SW480 (cell line): Measurements from ENCODE around the gene CRLF1.

Source experiments
- DNase-seq: peaks from one replicate; pipeline ENCODE4 v3.0.0-alpha.2; 2016; ENCODE audit warnings: low spot score

The CRLF1 gene

DNA sequence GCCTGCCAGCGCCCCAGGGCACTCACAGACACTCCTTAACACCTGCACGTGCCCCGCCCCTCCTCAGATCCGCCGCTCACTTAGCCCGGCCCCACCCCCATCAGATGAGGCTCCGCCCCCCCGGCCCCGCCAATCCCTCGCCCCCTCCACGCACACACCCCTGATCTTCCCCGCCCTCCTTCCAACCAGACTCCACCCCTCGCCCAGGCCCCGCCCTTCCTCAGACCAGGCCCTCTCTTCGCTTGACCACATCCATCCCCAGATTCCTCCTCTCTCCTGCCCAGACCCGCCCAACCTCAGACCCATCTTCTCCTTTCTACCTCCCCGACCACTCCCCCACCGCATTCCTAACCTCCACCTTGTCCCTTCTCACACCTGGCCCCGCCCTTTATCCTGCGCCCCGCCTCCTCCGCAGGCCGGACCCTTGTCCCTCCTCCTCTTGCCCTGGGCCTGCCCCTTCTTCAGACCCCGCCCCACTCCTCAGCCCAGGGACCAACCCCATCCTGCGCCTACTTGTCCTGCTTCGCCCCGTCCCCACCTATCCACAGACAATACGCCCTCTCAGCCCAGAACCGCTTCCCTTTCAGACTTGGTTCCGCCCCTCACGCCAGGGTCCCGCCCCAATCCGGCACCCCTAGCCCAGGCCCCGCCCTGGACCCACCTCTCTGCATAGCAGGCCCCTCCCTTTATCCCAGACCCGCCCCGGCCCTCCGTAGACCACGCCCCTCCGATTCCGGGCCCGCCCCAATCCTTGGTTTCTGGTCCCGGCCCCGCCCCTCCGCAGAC is 29.8 kb upstream of the CRLF1 start:
- DNase-seq: peak; percentile 94

DNA sequence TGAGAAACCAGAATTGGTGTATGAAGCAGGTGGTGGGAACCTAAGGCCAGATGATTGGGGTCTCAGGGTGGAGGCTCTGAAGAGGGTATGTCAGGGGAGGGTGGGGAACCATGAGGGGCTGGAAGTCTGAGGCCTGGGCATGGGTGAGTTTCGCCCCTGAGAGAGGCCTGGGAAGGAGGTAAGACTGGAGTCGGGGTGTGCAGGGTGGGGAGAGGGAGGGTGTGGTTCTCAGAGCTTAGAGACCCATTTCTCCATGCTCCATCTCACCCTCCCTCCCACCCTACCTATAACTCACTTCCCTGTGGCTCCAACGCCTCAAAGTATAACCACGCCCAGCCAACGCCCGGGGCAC is 29.2 kb upstream of the CRLF1 start:
- DNase-seq: no peak

DNA sequence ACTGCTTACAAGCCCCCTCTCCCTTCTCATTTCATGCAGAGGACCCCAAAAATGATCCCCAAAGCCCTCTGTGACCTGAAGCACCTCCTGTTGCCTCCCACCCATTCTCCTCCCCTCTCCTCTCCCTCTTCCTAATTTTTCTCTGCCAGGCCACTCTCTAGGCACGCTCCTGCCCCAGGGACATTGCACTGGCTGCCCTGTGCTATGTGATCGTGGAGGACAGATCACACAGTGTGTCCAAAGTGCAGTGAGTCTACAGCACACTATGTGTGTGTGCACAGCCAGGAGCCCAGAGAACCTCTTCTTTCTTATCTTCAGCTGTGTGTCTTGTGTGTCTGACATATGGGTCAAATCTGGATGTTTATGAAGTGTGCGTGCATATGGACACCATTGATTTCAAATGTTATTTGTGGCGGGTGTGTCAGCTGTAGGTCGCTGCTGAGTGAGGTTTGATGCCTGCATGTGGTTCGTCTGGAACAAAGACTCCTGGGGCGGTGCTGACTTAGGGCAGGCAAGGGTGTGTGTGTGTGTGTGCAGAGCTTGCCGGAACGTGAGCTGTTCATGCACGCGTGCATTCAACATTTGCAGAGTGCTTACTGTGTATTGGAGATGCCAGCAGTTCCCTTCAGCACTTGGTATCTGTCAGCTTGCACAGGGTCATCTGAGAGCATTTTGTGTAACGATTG is 28.2 kb upstream of the CRLF1 start:
- DNase-seq: peak; percentile 61

DNA sequence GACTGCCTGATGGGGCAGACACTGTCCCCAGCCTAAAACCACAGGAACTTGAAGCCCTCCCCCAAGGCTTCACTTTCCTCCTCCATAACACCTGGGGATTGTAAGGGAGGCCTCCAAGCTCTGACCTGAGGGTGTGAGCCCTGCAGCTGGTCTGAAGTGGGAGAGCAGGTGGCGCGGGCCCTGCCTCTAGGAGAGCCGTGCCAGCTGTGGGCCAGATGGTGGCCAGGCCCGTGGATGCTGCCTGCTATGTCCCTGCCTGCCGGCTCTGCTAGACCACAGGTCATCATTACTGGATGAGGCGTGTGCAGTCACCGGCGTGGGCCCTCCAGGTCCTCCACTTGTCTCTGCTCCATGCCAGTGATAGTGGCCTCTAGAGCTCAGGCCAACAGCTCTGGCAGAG is 26.7 kb upstream of the CRLF1 start:
- peak; percentile 21 for DNase-seq

DNA sequence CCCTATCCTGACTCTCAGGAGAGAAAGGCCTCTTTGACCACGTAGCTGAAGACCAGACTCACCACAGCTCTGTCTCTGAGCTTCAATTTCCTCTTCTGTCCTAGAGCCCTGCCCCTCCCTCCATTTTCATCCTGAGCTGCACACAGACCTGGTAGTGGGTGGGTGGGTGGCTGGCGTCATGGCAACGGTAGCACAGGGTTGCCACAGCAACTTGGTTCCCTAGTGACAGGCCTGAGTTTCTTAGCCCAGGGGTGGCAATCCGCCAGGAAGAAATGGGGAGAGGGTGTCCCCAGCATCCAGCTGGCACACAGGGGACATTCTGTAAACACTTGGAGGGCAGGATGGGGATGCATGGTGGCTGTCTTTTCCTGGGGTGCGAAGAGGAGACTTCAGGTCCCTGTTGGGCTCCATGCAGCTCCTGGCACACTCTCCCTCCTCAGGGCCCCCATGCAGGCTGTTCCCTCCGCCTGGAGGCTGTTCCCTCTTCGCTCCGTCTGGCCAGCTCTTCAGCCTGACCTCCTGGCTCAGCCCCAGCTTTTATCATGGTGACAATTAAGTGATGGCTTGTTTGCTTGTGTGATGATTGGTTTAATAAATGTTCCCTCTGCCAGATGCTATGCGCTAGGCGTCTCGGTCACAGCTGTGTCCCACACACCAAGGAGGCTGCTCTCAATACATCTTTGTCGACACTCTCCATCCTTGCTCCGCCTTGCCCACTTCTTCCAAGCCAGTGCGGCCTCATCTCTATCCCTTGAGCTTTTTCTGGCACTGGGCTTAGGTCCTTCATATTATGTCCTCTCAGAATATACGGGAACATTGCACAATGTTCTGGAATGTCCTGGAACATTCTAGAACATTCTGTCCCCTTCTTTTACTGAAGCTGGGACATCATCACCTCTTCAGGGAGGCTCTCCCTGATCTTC is 22.8 kb upstream of the CRLF1 start:
- DNase-seq: no peak

DNA sequence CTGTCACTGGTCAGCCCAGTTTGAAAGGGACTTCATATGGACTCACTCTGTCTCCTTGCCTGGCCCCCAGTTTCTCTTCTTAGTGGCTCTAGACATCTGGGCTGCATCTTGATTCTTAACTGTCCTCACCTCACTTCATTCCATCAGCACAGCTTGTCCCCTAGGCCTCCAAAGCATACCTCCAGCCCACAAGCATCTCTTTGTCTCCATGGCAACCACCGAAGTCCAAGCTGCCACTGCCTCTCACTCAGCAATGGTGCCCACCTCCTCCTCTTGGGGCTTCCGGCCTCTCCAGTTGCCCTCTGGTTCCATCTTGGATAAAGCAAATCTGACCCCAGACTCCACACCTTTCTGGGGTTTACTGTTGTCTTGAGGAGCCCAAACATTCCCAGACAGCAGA is 20.3 kb upstream of the CRLF1 start:
- DNase-seq: no peak

DNA sequence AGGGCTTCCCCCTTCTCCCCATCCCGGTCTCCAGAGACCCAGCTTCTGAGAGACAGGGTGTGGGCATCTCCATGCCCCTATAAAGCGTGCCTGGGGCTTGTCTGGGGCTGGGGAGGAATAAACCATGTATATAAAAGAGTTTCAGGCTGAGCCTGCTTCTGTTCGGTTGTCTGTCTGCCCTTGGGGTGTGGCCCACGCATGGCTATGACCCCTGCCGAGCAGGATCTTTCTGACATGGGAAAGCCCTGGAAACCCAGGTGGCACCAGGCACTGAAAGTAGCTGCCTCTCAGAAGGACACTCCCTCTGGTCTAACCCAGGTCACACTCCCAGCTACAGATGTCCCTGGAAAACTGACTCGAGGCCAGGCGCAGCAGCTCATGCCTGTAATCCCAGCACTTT is 14.3 kb upstream of the CRLF1 start:
- no peak for DNase-seq

DNA sequence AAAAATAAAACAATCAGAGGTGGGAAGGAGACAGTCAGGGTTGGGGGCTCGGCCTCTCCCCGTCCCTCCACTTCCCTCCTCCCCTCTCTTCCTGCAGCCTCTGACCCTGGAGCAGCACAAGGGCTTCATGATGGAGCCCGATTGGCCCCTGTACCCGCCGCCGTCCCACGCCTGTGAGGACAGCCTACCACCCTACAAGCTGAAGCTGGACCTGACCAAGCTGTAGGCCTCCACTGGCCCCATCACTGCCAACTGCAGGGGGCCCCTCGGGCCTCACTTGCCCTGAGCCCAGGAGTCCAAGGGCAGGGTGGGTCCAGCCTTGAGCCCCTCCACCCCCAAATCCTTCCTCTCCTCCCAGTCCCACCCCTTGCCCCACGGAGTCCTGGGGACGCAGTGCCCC is 13.7 kb upstream of the CRLF1 start:
- DNase-seq: no peak

DNA sequence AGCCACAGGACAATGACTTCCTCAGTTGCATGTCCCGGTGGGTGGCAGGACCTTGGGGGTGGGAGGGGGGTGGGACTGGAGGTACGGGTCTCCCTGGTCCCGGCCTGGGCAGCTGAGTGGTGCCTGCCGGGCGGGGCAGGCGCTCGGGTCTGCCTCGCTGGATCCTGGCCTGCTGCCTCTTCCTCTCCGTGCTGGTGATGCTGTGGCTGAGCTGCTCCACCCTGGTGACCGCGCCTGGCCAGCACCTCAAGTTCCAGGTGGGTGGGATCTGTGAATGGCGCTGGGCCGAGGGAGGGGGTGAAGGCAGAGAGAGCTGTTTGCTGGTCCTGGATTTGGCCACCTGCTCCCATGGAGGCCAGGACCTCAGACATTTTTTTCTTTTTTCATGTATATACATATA is 11.6 kb upstream of the CRLF1 start:
- no peak for DNase-seq

DNA sequence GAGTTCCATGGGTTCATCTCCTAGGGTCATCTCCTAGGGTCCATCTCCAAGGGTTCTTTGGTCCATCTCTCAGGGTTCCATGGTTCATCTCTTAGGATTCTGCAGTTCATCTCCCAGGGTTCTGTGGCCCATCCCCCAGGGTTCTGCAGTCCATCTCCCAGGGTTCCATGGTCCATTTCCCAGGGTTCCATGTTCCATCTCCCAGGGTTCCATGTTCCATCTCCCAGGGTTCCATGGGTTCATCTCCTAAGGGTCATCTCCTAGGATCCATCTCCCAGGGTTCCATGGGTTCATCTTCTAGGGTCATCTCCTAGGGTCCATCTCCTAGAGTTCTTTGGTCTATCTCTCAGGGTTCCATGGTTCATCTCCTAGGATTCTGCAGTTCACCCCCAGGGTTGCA is 11.0 kb upstream of the CRLF1 start:
- no peak for DNase-seq

DNA sequence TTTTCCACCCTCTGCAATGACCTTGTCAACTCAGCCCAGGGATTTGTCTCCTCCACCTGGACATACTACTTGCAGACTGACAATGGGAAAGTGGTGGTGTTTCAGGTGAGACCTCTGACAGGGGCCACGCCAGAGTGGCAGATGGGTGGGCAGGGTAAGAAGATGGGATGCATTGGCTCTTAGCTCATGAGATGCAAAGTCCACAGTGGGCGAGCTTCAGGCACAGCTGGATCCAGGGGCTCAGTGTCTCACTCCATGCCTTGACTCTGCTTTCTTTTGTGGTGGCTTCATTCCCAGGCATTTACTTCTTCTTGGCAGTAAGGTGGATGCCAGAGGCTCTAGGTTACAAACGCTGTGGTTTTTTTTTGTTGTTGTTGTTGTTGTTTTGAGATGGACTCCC is 9.4 kb upstream of the CRLF1 start:
- no peak for DNase-seq

DNA sequence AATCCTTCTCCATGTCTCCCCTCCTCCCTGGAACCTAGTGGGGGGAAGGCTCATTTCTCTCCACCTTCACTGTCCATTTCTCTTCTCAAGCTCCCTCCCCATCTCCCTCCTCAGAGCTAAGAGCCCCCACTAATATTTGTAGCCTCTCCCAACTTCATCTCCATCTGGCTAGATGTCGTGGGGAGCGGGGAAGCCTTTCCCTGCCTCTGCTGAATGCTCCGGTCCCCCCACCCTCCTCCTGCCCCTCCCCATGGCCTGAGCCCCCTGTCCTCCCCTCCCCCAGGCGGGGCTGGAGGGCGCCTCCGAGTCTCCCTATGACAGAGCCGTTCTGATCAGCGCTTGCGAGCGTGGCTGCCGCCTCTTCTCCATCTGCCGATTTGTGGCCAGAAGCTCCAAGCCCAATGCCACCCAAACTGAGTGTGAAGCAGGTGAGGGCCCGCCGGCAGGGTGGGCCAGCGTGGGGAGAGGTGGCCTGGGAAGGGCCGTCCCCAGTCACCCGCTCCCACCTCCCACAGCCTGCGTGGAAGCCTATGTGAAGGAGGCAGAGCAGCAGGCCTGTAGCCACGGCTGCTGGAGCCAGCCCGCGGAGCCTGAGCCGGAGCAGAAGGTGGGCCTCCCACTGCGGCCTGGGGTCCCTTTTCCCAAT is 7.1 kb upstream of the CRLF1 start:
- no peak for DNase-seq

DNA sequence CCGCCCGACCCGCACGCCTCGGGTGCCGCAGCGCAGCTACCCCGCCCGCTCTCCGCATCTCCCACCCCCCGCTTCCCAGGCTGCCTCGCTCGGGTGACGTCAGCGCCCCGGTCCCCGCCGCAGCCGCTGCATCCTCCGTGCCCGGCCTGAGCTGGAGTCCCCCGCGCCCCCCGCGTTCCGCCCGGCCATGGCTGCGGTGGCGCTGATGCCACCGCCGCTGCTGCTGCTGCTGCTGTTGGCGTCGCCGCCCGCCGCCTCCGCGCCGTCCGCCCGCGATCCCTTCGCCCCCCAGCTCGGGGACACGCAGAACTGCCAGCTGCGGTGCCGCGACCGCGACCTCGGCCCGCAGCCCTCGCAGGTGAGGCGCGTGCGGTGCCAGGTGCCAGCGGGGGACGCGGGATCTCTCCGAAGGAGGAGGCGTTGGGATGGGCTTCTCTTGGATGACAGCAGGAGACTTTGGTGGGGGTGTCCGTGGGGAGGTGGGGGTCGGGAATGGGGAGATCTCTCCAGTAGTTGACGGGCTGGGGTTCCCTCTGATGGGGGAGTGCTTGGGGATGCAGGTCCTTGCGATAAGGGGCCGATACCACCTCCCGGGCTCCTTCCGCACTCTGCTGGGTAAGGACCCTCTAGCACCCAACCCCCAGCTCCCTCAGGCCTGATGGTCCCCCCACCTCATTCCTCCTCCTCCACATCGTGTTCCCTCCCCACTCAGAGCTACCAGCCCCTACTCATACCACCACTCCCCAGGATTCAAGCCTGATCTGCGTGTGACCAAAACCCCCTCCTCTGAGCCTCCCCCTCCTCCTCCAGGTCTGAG is 6.4 kb upstream of the CRLF1 start, which contains the start of gene TMEM59L:
Gene TMEM59L, plus strand, starts transcription at position 99 of the 817 bp plus-strand sequence. Its CDS starts 89 bp downstream, at position 188.
- no peak for DNase-seq

DNA sequence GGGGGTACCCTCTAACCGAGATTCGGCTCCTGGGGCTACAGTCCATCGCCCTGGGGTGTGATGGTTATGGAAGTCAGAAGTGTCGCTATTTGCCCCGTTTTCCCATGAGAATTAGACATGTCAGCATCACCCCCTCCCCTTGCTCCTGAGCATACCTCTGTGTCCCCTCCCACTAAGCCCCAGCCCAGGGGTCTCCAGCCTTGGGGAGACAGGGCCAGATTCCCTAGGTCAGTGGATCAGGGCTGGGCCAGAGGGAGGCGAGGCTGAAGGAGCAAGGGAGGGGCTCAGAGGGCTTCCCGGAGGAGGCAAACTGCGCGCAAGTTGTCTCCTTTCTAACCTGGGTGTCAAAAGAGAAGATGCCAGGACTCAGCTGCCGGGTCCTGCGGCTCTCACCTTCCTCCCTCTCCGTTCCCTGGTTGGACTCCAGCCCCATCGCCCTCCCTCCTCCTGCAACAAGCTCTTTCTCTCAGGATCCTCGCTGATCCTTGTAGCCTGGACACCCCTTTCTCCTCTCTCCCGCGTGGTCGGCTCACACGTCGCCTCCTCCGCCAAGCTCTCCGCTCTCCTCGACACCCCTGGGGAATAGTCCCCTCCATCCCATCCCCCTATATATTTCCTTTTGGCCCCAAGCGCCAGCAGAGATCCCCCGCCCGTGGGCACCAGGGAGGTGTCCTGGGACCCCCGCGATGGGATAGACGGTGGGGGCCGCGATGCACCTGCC is 5.6 kb upstream of the CRLF1 start:
- DNase-seq: no peak

DNA sequence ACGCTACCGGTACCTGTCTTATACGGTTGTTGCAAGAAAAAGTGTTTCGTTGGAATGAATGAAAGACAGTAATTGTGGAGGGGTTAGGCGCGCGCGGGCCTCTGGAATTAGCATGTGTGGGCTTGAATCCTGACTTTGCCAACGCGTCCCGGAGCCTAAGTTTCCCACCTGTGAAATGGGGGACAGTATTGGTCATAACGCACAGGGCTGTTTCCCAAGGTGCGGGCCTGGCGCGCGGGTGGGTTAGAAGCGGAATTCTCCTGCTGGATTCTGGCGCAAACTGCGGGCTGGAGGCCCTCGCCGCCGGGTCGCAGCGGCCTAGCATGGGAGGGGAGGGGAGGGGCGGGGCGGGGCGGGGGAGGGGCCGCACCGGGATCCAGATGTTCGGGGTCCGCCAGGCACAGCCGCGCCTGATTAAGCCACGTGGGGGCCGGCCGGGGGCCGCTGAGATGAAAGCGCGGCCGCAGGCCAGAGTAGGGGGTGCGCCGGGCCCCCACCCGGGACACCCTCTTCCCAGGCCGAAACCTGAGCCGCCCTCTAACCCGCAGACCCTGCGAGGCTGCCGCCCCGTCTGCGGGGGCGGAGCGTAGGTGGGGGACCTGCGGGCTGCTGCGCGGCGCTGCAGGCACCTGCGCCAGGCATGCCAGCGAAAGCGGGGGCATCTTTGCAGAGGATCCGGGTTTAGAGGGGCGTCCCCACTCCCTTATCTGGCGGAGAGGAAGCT is 4.9 kb upstream of the CRLF1 start:
- DNase-seq: no peak

DNA sequence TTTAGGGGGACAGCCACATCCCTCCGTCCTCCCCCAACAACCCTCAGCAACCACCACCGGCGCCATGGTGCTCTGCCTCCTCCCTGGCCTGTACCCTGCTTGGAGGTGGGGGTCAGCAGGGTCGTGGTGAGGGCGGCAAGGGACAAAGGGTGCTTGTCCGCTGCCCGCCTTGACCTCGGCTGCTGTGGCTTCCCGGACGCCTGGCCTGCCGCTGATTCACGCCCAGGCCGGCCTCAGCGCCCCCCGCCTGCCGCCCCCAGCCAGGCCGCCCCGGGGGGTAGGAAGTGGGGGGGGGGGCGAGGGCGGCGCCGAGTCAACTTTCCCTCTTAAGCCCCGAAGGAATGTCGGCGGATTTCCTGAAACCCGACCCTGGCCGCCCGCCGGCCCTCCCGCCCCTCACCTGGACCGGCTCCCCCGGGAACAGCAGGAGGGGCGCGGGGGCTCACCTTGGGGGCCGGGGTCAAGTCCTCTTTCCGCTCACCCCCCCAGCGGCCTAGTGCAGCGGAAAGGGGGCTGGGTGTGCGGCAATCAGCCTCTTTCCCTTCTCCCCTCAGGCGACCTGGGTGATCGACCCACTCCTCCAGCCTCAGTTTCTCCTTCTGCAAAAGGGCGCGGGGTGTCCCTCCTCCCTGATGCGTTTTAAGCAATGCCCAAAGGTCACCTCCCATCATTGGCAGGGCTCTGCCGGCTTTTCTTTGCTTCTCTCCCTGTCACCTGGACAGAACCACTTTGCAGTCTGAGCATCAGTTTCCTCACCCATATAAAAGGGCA is 4.1 kb upstream of the CRLF1 start:
- DNase-seq: no peak

DNA sequence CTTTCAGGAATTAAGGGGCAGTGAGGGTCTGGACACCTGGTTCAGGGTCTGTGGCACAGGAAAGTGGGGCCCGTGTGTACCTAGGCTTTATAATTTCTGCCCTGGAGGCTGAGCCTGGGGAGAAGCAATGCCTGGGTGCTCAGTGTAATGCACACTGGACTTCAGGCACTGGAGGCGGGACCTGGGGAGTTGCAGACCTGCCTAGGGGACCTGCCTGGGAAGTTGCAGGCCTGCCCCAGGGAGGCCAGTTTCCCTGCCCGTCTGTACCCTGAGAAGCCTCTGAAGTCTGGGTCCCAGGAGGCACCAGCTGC is 3.6 kb upstream of the CRLF1 start:
- DNase-seq: no peak

DNA sequence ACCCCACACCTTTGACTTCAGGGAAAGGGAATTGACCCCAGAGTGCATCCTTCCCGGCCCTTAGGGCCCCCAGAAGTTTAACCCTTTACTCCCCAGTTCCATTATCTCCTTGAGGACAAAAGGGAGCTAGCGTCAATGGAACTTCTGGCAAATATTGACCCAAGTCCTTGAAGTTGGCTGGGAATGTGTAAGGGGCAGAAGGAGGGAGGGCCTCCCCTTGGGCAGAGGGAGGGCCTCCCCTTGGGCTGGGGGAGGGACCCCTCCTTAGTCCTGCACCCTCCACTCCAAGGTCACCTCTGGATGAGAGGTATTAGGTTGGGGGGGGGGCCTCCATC is 3.1 kb upstream of the CRLF1 start:
- DNase-seq: no peak
